HG03175 (cell line): ENCODE results near the gene PSD4.

ENCODE experiments used
- ATAC-seq: cut with Tn5 transposase; IDR thresholded peaks from one replicate; pipeline ENCODE4 v1.9.1; 2021; ENCODE audit warnings: mild to moderate bottlenecking, moderate library complexity; ENCODE audit not compliant: unreplicated experiment

The PSD4 gene

GRCh38 chr2:113219889-113220641 is 46.3 kb downstream of the PSD4 start:
- no peak for ATAC-seq

- no peak for ATAC-seq
Measured at GRCh38 chr2:113220970-113221708, 47.4 kb downstream of the PSD4 start.

DNA sequence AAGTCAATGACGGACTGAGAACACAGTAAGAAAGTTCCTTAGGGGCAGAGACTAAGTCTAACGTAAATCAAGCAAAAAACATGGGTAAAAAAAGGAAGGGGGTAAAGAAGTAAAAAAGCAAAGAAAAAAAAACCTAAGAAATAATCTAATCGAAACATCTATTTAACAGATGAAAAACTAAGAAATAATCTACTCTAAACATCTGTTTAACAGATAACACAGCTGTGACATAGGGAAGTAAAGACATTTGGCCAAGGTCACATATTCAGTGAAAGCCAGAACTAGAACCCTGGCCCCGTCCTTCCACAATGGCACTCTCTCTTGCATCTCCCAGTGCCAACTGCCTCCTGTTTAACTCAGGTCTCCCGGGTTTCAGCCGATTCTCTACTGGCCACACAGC is 48.1 kb downstream of the PSD4 start:
- no peak for ATAC-seq

GRCh38 chr2:113223813-113224212 is 50.0 kb downstream of the PSD4 start:
- no peak for ATAC-seq

GRCh38 chr2:113224647-113225236 is 51.0 kb downstream of the PSD4 start:
- no peak for ATAC-seq

GRCh38 chr2:113225263-113226259 is 51.8 kb downstream of the PSD4 start:
- ATAC-seq: no peak

- no peak for ATAC-seq
Measured at GRCh38 chr2:113226462-113226861, 52.7 kb downstream of the PSD4 start.

GRCh38 chr2:113227290-113227689 is 53.5 kb downstream of the PSD4 start:
- no peak for ATAC-seq

GRCh38 chr2:113227698-113228097 is 53.9 kb downstream of the PSD4 start:
- no peak for ATAC-seq

DNA sequence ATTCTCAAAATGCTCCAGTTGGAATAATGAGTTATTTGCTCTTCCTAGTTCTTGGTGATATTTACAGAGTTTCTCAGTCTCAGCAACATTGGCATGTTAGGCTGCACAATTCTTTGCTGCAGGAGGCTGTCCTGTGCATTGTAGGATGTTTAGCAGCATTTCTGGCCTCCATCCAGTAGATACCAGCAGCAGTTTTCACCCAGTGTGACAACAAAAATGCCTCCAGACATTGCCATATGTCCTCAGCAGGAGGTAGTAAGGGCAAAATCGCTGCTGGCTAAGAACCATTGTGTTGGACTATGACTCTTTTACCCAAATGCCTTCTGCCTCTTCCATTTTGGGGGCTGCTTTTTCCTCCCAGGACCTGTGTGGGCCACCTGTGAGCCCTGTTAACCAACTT is 54.6 kb downstream of the PSD4 start:
- ATAC-seq: no peak

GRCh38 chr2:113228991-113229716 is 55.4 kb downstream of the PSD4 start:
- ATAC-seq: no peak

DNA sequence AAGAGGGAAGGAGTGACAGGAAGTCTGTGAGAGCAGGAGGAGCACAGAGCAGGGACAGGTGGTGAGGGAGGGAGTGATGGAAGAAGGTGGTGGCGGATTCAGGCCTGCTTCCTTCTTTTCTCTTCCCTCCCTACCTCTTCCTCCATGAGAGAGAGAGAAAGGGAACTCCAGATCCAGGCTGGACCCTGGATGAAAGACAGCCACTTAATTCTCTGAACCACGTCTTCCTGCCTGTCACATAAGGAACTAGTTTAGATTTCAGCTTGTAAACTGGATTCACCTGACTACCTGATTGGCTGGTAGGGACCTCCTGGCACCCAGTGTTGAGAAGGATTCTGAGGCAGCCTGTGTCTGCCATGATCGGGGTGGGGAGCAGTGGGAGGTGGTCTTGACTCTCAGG is 56.0 kb downstream of the PSD4 start:
- no peak for ATAC-seq

GRCh38 chr2:113230531-113230930 is 56.8 kb downstream of the PSD4 start:
- ATAC-seq: no peak

- ATAC-seq: no peak
Measured at GRCh38 chr2:113231064-113231463, 57.3 kb downstream of the PSD4 start.

DNA sequence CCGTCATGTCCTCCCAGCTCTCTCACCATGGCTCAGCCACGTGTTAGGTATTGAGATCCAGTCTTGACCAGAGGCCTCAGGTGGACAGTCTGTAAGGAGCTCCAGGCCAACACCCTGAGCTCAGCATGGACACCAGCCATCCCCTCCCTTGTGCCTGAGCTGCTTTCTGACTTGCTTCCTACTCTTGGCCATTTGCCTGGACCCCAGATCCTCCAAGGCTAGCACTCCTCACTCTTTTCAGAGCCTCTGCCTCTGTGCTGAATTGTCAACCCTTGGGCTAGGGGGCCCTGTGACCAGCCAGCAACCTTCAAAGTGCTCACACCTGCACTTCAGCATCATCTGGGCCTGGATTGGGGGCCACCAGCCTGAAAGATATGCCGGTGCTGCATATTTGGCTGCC is 58.4 kb downstream of the PSD4 start:
- no peak for ATAC-seq

- no peak for ATAC-seq
Measured at GRCh38 chr2:113232740-113233139, 59.0 kb downstream of the PSD4 start.

GRCh38 chr2:113233593-113234550 is 60.1 kb downstream of the PSD4 start:
- no peak for ATAC-seq

- ATAC-seq: no peak
Measured at GRCh38 chr2:113234721-113235346, 61.1 kb downstream of the PSD4 start.
